COR-L47 (cell line): ENCODE data around the gene TMEM182.

Experiments used
- DNase-seq: peaks from one replicate; lab custom pipeline; 2025; lab: John Stamatoyannopoulos, UW

The TMEM182 gene

GRCh38 chr2:102761763-102762162, at the start of gene TMEM182:
Gene TMEM182 (plus strand): TSS chr2:102762031. CDS start chr2:102762218, 187 bp downstream.
- DNase-seq = no peak

GRCh38 chr2:102717308-102718018, 44.4 kb upstream of the TMEM182 start:
- no peak for DNase-seq

- no peak for DNase-seq
Observed at GRCh38 chr2:102718387-102719316, 43.2 kb upstream of the TMEM182 start.

- no peak for DNase-seq
Observed at GRCh38 chr2:102724016-102724490, 37.8 kb upstream of the TMEM182 start.

GRCh38 chr2:102724553-102724952, 37.3 kb upstream of the TMEM182 start:
- no peak for DNase-seq

- no peak for DNase-seq
Observed at GRCh38 chr2:102726128-102727087, 35.4 kb upstream of the TMEM182 start.

- DNase-seq = no peak
Observed at GRCh38 chr2:102735416-102736109, 26.3 kb upstream of the TMEM182 start.

GRCh38 chr2:102736110-102736409, 25.8 kb upstream of the TMEM182 start:
- no peak for DNase-seq

- peak; percentile 58 for DNase-seq
Observed at GRCh38 chr2:102736410-102737409, 25.1 kb upstream of the TMEM182 start.

- no peak for DNase-seq
Observed at GRCh38 chr2:102737431-102737830, 24.4 kb upstream of the TMEM182 start.

GRCh38 chr2:102743259-102743658, 18.6 kb upstream of the TMEM182 start:
- no peak for DNase-seq

- DNase-seq = no peak
Observed at GRCh38 chr2:102748107-102748506, 13.7 kb upstream of the TMEM182 start.

GRCh38 chr2:102749938-102750337, 11.9 kb upstream of the TMEM182 start:
- DNase-seq = no peak

- peak; percentile 23 for DNase-seq
Observed at GRCh38 chr2:102753563-102754159, 8.2 kb upstream of the TMEM182 start.

- DNase-seq = no peak
Observed at GRCh38 chr2:102754456-102755145, 7.2 kb upstream of the TMEM182 start.

GRCh38 chr2:102755284-102755683, 6.5 kb upstream of the TMEM182 start:
- no peak for DNase-seq

- no peak for DNase-seq
Observed at GRCh38 chr2:102758439-102758838, 3.4 kb upstream of the TMEM182 start.

GRCh38 chr2:102764083-102764482, 2.3 kb downstream of the TMEM182 start:
- DNase-seq = no peak

GRCh38 chr2:102765061-102765460, 3.2 kb downstream of the TMEM182 start:
- DNase-seq = no peak
